Fibroblast of villous mesenchyme (primary cell): ENCODE results near the gene DUOXA2. TPM values are rescaled to one million over a fixed set of nuclear protein-coding genes. Genes with fewer than 3 reads are reported as not detected.
"Not testable (repeated sequence)": the region's sequence is repeated elsewhere in the genome, so short reads cannot be mapped to it uniquely, and the experiment has no call there.

Source experiments
- DNase-seq: peaks from one replicate; pipeline ENCODE4 v3.0.0-alpha.2; 2010; ENCODE audit warnings: low read depth
- H3K4me3 ChIP-seq: 2 replicates; pipeline ENCODE4 v1.5.1; 2011; ENCODE audit warnings: low read depth, mild to moderate bottlenecking, low read length
- CTCF ChIP-seq: IDR thresholded peaks from 2 replicates; pipeline ENCODE4 v1.5.1; 2012; ENCODE audit warnings: low read depth, mild to moderate bottlenecking, low read length; ENCODE audit not compliant: insufficient read depth
- total RNA-seq: library from RNA; depleted of rRNA; stranded (reverse); fragments of >200 nt; gene quantifications from 2 replicates; pipeline ENCODE4 v1.2.3, GENCODE V29; 2012

The DUOXA2 gene
- total RNA-seq, 1 donor: not detected

- no peak for DNase-seq
- no peak overlapping the region for H3K4me3 ChIP-seq
- no peak for TF ChIP-seq CTCF
These were observed 19.9 kb downstream of the DUOXA2 start for GRCh38 chr15:45134046-45134445.

- TF ChIP-seq CTCF: no peak
- no peak for DNase-seq
- no peak overlapping the region for H3K4me3 ChIP-seq
These were observed 20.8 kb downstream of the DUOXA2 start for GRCh38 chr15:45134682-45135604.

- H3K4me3 ChIP-seq, DNase-seq: not testable (repeated sequence)
These were observed 21.7 kb downstream of the DUOXA2 start for GRCh38 chr15:45135705-45136377.

- no peak overlapping the region for H3K4me3 ChIP-seq
- TF ChIP-seq CTCF: peak; percentile 28
- no peak for DNase-seq
These were observed 22.2 kb downstream of the DUOXA2 start for GRCh38 chr15:45136378-45136764.

- TF ChIP-seq CTCF: no peak
- no peak for DNase-seq
- H3K4me3 ChIP-seq: no peak overlapping the region
These were observed 23.6 kb downstream of the DUOXA2 start for GRCh38 chr15:45137703-45138102.

GRCh38 chr15:45138814-45139765 is 25.0 kb downstream of the DUOXA2 start:
- no peak for DNase-seq
- no peak for TF ChIP-seq CTCF
- H3K4me3 ChIP-seq: no peak overlapping the region
